ENCODE measurements around the gene TUBA8.

GRCh38 chr22:18116634-18117033, 6.0 kb downstream of the TUBA8 start:
- TF ChIP-seq, protein P1, sequence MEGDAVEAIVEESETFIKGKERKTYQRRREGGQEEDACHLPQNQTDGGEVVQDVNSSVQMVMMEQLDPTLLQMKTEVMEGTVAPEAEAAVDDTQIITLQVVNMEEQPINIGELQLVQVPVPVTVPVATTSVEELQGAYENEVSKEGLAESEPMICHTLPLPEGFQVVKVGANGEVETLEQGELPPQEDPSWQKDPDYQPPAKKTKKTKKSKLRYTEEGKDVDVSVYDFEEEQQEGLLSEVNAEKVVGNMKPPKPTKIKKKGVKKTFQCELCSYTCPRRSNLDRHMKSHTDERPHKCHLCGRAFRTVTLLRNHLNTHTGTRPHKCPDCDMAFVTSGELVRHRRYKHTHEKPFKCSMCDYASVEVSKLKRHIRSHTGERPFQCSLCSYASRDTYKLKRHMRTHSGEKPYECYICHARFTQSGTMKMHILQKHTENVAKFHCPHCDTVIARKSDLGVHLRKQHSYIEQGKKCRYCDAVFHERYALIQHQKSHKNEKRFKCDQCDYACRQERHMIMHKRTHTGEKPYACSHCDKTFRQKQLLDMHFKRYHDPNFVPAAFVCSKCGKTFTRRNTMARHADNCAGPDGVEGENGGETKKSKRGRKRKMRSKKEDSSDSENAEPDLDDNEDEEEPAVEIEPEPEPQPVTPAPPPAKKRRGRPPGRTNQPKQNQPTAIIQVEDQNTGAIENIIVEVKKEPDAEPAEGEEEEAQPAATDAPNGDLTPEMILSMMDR (IDR thresholded peaks at IDR 0.05), result no peak
- TF ChIP-seq POLR2A (IDR thresholded peaks at IDR 0.05), result no peak

Measured in thyroid gland (tissue), 4 donors.